B cell (primary cell): ENCODE measurements around the gene TGFBR3.

ENCODE experiments used
- EZH2 ChIP-seq: IDR thresholded peaks from 2 replicates; pipeline ENCODE4 v1.6.1; 2012; ENCODE audit warnings: borderline replicate concordance, low read depth, mild to moderate bottlenecking, moderate library complexity, low read length; ENCODE audit not compliant: insufficient read depth, poor library complexity, severe bottlenecking
- TF ChIP-seq, protein P1 (sequence below): fragments of 200-600 bp; IDR thresholded peaks from one replicate; pipeline ENCODE4 v1.8.0; 2022; ENCODE audit warnings: antibody characterized with exemption, mild to moderate bottlenecking

GRCh38 chr1:91761295-91761721 lies 124.6 kb downstream of the TGFBR3 start:
- TF ChIP-seq, protein P1, sequence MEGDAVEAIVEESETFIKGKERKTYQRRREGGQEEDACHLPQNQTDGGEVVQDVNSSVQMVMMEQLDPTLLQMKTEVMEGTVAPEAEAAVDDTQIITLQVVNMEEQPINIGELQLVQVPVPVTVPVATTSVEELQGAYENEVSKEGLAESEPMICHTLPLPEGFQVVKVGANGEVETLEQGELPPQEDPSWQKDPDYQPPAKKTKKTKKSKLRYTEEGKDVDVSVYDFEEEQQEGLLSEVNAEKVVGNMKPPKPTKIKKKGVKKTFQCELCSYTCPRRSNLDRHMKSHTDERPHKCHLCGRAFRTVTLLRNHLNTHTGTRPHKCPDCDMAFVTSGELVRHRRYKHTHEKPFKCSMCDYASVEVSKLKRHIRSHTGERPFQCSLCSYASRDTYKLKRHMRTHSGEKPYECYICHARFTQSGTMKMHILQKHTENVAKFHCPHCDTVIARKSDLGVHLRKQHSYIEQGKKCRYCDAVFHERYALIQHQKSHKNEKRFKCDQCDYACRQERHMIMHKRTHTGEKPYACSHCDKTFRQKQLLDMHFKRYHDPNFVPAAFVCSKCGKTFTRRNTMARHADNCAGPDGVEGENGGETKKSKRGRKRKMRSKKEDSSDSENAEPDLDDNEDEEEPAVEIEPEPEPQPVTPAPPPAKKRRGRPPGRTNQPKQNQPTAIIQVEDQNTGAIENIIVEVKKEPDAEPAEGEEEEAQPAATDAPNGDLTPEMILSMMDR = no peak
- TF ChIP-seq EZH2 = no peak
